GM18505 (cell line): ENCODE measurements around the gene BBS5.
A peak's percentile ranks its signal among the peaks of the same experiment; 100 is the strongest.
"Not testable (repeated sequence)": the region's sequence is repeated elsewhere in the genome, so short reads cannot be mapped to it uniquely, and the experiment has no call there.

Source experiments
- ATAC-seq: cut with Tn5 transposase; IDR thresholded peaks from one replicate; pipeline ENCODE4 v1.9.1; 2021; ENCODE audit not compliant: unreplicated experiment
- POLR2A ChIP-seq: IDR thresholded peaks from 4 replicates; pipeline ENCODE4 v1.6.1; 2011; ENCODE audit warnings: borderline replicate concordance; ENCODE audit not compliant: insufficient read depth, insufficient read length; ENCODE audit errors: extremely low read depth

Gene BBS5

DNA sequence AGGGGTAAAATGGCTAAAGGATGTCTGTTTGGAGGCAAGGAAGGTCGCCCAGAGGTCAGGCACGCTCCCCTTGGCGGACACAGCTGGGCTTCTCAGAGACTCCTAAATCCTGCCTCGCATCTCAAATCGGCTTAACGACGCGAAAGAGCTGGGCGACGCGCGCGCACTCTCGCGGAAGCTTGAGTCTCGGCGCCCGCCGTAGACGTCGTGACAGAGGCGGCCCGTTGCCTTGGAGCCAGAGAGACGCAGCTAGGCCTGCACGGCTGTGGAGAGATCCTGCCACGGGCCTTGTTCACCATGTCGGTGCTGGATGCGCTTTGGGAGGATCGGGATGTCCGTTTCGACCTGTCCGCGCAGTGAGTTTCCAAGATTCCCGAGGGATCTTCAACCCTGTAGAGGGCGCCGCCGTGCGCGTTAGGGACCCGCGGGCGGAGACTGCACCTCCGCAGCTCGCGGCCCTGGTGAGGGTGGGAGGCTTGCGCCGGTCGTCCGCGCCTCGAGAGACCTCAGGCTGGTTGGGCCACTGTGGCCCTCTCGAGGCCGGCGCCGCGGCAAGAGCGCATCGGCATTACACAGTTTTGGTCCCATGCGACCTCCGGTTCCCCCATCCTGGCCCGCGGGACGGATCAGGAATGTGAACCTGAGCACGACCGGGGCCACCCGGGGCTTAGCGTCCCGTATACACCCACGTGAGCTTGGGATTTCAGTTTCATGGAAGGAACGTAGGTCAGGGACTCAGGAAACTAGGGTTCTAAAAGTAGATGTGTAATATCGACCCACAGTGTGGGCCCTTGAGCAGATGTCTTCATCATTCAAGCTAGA, at the start of gene BBS5:
BBS5 (plus strand) TSS at position 238 of the 822 bp plus-strand sequence; CDS start at position 298, 60 bp downstream.
- TF ChIP-seq POLR2A, result no peak
- ATAC-seq, result peak; percentile 96

DNA sequence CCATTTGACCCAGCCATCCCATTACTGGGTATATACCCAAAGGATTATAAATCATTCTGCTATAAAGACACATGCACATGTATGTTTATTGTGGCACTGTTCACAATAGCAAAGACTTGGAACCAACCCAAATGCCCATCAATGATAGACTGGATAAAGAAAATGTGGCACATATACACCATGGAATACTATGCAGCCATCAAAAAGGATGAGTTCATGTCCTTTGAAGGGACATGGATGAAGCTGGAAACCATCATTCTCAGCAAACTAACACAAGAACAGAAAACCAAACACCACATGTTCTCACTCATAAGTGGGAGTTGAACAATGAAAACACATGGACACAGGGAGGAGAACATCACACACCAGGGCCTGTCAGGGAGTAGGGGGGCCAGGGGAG, 47.5 kb upstream of the BBS5 start:
- not testable (repeated sequence) for ATAC-seq

DNA sequence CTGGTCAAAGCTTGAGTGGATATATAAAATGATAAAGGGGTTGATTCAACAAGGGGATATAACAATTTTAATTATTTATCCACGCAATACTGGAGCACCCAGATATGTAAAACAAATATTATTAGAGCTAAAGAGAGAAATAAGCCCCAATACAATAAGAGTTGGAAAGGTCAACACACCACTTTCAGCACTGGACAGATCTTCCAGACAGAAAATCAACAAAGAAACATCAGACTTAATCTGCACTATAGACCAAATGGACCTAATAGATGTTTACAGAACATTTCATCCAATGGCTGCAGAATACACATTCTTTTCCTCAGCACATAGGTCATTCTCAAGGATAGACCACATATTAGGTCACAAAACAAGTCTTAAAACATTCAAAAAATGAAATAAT, 45.1 kb upstream of the BBS5 start:
- not testable (repeated sequence) for ATAC-seq

DNA sequence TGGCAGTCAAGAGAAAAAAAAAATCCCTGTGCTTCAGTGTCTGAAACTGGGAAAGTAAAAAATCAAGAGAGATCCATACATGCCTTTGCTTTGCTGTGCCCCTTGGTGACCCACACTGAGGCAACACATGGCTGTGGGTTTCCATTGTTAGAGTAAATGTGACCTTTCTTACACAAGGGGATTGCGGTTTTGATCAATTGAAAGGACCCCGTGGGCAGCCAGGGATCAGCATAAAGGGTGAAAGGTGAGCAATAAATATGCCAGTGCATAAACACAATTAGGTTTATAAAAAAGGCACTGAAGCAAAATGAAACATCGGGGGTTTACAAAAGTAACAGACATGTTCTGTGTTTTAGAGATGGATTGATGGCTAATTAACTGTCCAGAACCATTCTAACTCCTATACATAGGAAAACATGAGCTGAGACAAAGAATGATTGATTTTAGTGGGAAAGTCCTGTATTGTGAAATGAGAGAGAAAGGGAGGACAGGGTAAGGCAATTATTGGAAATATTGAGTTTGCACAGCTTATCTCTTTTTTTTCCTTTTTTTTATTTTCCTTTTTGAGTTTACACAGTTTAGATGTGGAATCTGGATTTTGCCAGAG, 40.7 kb upstream of the BBS5 start:
- no peak for ATAC-seq

DNA sequence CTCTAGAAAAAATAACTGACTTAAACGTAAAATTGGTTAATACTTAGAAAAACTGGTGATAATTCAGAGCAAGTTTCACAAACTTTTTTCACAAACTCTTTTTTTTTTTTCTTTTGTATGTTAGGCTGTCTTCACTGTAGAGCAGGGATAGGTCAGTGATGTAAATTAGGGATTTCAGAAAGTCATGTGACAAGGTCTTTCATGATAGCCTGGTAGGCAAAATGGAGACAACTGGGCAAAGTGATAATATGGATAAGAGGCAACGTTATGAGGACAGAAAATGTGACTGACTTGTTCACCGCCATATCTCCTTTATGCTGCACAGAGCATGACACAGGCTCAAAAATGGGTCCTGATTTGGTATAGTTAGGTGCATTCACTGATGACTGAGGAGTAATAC, 39.4 kb upstream of the BBS5 start:
- no peak for TF ChIP-seq POLR2A
- no peak for ATAC-seq

More for the DNA sequence above, 40.7 kb upstream of the BBS5 start:
- no peak for TF ChIP-seq POLR2A

DNA sequence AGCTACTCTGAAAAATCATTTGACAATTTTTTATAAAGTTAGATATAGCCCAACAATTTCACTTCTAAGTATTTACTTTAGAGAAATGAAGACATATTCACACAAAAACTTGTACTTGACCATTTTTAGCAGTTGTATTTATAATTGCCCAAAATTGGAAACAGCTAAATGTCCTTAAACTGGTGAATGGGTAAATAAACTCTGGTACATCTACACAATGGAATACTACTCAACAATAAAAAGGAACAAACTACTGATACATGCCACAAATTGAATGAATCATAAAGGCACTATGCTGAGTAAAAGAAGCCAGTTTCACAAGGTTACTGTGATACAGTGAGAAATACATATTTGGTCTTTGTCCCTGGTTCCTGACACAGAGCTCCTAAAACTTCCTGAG, 32.8 kb upstream of the BBS5 start:
- TF ChIP-seq POLR2A, result no peak
- ATAC-seq, result no peak

DNA sequence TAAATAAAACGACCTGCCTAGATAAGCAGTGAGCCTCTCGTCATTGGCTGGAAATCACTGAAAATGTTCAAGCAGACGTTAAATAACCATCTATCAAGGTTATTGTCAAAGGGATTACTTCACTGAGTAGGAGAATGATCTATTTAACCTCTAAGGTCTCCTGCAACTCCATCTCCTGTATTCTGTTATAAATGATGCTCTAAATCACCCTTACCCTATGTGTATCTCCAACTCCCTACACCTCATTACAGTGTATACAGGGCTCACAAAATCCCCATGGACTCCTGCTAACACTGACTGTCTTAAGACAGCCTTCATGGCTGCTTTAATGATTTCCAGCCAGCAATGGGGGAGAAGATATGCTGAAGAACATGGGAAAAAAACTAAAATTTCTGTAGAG, 31.0 kb upstream of the BBS5 start:
- no peak for ATAC-seq
- TF ChIP-seq POLR2A, result no peak

DNA sequence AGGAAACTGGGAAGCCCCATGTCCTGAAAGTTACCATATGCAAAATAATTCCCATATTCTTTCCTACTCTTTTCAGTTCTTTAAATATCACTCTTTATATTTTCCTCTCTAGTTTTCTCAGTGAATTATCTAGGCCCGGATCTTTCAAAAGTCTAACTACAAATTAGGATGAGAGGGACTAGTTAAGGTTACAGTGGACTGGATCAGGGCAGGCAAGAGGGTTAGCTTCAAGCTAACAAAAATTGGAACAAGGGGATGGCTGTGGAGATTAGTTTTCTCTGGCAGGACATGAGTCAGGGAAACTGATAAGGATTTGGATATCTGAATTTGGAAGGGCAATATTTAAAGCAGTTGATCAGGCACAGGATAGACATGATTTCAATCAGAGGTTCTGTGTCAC, 30.4 kb upstream of the BBS5 start:
- ATAC-seq, result no peak
- TF ChIP-seq POLR2A, result no peak

DNA sequence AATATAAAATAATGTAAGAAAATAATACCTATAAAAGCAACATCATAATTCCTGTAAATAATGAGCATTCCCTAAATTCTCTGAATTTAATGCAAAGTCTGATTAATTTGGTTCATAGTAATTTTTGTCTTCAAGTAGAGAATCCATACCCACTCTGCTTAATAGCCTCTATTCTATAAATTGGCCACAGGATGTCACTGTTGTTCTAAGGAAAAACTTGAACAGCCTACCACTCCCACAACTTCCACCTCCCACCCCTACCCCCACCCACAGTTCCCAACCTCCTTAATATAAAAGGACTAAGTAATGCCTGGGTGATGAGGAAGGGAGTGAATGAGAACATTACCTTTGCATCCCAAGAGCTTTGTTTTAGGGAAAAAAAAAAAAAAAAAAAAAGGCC, 27.2 kb upstream of the BBS5 start:
- TF ChIP-seq POLR2A, result no peak
- ATAC-seq, result no peak

DNA sequence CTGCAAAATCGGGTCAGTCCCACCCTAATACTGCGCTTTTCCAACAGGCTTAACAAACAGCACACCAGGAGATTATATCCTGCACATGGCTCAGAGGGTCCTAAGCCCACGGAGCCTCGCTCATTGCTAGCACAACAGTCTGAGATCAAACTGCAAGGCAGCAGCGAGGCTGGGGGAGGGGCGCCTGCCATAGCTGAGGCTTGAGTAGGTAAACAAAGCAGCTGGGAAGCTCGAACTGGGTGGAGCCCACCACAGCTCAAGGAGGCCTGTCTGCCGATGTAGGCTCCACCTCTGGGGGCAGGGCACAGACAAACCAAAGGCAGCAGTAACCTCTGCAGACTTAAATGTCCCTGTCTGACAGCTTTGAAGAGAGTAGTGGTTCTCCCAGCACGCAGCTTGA, 26.2 kb upstream of the BBS5 start:
- not testable (repeated sequence) for ATAC-seq

DNA sequence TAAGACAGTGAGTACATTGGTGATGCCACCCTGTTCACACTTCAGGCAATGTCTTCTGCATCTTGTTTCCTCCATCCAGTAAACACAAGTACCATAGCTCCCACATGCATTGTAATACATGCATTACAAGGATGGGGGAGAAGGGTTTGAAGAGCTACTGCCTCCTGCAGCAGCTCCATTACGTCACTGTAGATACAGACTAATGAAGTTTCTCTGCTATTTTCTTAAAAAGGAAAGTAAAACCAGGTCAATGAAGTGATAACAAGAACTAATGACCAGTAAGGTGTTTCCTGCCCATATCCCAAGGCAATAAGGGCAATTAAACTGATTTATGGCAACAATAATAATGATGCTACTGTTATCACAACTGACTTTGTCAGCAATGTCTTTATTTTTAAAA, 18.2 kb upstream of the BBS5 start:
- ATAC-seq, result no peak
- TF ChIP-seq POLR2A, result no peak

DNA sequence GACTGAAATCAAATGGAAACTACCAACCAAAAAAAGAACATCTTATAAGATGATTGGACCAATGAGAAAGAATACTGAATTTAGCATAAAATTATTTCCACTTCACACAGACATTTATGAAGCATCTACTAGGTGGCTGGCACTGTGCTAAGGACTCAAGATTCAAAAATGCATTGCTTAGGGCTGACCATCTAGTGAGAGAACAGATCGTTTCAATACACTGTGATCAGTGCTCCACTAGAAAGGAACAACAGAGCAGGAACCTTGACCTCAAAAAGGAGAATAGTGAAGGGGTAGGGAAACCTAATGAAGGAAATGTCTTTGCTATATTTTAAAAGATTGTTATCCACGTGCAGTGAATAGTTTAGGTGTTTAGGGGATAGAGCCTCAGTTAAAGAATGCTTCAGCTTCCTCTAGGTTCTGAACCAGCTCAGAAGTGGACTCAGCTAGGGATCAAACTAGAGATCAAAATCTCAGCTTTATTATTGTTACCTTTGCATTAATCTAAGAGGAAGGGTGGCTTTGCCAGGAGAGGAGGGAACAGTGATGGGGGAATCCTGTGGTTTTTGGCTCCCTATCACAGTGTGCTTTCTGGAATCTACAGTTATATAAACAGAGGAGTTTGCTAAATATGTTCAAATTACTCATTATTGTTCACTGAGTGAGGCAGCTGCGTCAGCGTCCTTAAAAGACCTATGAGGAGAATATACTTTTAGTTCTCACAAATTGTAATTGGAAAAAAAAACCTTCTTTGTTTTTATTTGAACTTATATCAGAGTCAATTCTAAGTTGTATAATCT, 16.2 kb upstream of the BBS5 start:
- ATAC-seq, result no peak

DNA sequence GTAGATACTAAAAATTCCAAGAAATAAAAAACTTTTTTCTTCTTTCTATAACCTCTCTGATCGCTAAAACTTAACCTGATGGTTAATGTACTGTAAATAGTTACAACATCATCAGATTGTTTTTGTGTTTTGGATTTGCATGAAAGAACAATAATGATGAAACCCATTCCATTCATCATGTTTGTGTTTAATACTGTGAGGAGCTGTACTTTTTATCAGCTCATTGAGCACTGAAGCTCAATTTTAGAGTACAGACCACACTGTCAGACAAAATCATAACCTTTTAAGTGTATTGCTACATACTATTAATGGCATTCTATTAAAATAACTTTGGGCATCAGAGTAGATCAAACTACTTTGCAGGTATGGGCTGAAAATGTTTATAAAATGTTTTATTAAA, 14.8 kb upstream of the BBS5 start:
- no peak for TF ChIP-seq POLR2A
- no peak for ATAC-seq

More for the DNA sequence above, 16.2 kb upstream of the BBS5 start:
- no peak for TF ChIP-seq POLR2A

DNA sequence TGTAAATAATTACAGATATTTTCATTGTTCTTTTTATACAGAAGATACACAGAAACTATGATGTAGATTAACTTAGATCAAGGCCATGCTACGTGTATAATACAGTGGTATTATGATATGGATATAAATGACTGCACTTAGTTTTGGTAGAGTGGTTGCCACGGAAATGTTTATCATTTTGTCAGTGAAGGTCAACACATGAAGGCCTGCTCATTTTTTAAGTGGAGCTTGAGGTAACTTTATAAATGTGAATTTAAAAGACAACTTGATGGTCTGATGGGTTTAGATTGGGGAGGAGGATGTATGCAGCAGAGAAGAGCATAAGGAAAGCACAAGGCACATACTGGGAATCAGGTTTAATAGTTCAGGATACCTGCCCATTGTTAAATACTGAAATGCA, 14.4 kb upstream of the BBS5 start:
- ATAC-seq, result no peak
- TF ChIP-seq POLR2A, result no peak
